KMS-11 (cell line): ENCODE measurements around the gene SPNS3.

ENCODE experiments used
- H2AFZ ChIP-seq: fragments of 200-600 bp; sonication (generic); 2 replicates; pipeline ENCODE4 v1.6.1; 2016; ENCODE audit warnings: antibody characterized with exemption, mixed run types, low read depth
- H3K27ac ChIP-seq: fragments of 200-600 bp; sonication (generic); 2 replicates; pipeline ENCODE4 v1.6.1; 2016; ENCODE audit warnings: mild to moderate bottlenecking, mixed run types
- H3K27me3 ChIP-seq: fragments of 200-600 bp; sonication (generic); 2 replicates; pipeline ENCODE4 v1.6.1; 2017; ENCODE audit warnings: mild to moderate bottlenecking, low read depth, mixed run types, moderate library complexity; ENCODE audit not compliant: insufficient read depth
- H3K36me3 ChIP-seq: fragments of 200-600 bp; sonication (generic); 2 replicates; pipeline ENCODE4 v1.6.1; 2017; ENCODE audit warnings: mild to moderate bottlenecking, mixed run types; ENCODE audit not compliant: insufficient read depth
- H3K4me1 ChIP-seq: fragments of 200-600 bp; sonication (generic); 2 replicates; pipeline ENCODE4 v1.6.1; 2016; ENCODE audit warnings: mild to moderate bottlenecking, low read depth, mixed run types; ENCODE audit not compliant: poor library complexity, severe bottlenecking
- H3K4me2 ChIP-seq: fragments of 200-600 bp; sonication (generic); 2 replicates; pipeline ENCODE4 v1.7.0; 2016; ENCODE audit warnings: mild to moderate bottlenecking, mixed run types
- H3K4me3 ChIP-seq: fragments of 200-600 bp; sonication (generic); IDR thresholded peaks from 2 replicates; pipeline ENCODE4 v1.6.1; 2017; ENCODE audit warnings: low read depth, low read length, mixed read lengths; ENCODE audit not compliant: insufficient read depth
- H3K79me2 ChIP-seq: fragments of 200-600 bp; sonication (generic); 2 replicates; pipeline ENCODE4 v1.6.1; 2016; ENCODE audit warnings: low read depth, mixed run types; ENCODE audit not compliant: insufficient read depth
- H3K9ac ChIP-seq: fragments of 200-600 bp; sonication (generic); 2 replicates; pipeline ENCODE4 v1.6.1; 2016; ENCODE audit warnings: mild to moderate bottlenecking, mixed run types
- H4K20me1 ChIP-seq: fragments of 200-600 bp; sonication (generic); 2 replicates; pipeline ENCODE4 v1.6.1; 2016; ENCODE audit warnings: mild to moderate bottlenecking, mixed run types; ENCODE audit not compliant: insufficient read depth
- TF ChIP-seq, protein P1 (sequence below): fragments of 200-600 bp; sonication (generic); conservative IDR thresholded peaks from 2 replicates; pipeline ENCODE4 v1.6.1; 2017; ENCODE audit warnings: low read depth, mild to moderate bottlenecking, antibody characterized with exemption, low read length, moderate library complexity, mixed read lengths

The SPNS3 gene

DNA sequence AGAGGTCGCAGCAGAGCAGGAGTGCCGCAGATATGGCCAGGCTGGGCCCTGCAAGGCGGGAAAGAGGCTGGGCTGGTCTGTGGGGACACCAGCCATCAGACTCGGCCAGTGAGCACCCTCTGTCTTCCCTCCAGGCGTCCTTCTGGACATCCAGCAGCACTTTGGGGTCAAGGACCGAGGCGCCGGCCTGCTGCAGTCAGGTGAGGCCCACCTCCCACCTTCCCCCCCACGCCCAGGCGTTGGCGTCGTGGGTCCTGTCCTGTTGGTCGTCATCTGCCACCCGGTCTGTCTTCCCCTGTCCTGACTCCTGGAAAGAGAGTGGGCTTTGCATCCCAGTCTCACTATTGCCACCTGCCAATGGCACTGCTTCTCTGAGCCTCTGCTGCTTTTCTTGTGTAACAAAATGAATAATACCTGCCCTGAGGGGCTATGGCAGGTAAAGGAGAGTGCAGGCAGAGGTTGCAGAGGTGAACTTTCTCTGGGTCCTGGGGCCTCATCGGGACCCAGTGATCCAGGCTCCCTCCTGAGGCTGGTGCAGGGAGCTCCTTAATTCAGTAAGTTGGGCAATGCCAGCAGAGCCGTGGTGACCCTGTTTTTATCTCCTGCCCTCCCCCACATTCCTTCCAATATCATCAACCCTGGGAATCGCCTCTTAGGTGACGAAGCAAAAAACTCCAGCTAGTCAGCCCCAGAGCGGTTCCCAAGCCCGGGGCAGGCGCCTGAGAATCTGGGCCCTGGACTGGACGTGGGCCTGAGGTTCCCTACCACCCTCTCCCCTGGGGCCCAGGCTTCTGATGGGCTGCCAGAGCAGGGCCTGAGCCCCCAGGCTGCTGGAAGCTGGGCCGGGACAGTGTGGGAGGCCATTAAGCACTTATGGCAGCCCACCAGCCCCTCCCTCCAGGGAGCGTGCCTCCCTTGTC lies 79.6 kb downstream of the SPNS3 start:
- H2AFZ ChIP-seq: no peak overlapping the region
- no peaks in the 10 kb centered on the region for H3K4me1 ChIP-seq
- no peak overlapping the region for H3K27ac ChIP-seq
- TF ChIP-seq, protein P1, sequence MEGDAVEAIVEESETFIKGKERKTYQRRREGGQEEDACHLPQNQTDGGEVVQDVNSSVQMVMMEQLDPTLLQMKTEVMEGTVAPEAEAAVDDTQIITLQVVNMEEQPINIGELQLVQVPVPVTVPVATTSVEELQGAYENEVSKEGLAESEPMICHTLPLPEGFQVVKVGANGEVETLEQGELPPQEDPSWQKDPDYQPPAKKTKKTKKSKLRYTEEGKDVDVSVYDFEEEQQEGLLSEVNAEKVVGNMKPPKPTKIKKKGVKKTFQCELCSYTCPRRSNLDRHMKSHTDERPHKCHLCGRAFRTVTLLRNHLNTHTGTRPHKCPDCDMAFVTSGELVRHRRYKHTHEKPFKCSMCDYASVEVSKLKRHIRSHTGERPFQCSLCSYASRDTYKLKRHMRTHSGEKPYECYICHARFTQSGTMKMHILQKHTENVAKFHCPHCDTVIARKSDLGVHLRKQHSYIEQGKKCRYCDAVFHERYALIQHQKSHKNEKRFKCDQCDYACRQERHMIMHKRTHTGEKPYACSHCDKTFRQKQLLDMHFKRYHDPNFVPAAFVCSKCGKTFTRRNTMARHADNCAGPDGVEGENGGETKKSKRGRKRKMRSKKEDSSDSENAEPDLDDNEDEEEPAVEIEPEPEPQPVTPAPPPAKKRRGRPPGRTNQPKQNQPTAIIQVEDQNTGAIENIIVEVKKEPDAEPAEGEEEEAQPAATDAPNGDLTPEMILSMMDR: no peak
- H3K4me3 ChIP-seq: no peak overlapping the region
- peaks cover 4% of the 10 kb centered on the region; the same call in 1 of the 2 replicates for H3K27me3 ChIP-seq
- no peak overlapping the region for H3K9ac ChIP-seq
- no peak overlapping the region for H3K4me2 ChIP-seq
- H3K36me3 ChIP-seq: no peaks in the 10 kb centered on the region
- no peaks in the 10 kb centered on the region for H4K20me1 ChIP-seq
- H3K79me2 ChIP-seq: no peaks in the 10 kb centered on the region

DNA sequence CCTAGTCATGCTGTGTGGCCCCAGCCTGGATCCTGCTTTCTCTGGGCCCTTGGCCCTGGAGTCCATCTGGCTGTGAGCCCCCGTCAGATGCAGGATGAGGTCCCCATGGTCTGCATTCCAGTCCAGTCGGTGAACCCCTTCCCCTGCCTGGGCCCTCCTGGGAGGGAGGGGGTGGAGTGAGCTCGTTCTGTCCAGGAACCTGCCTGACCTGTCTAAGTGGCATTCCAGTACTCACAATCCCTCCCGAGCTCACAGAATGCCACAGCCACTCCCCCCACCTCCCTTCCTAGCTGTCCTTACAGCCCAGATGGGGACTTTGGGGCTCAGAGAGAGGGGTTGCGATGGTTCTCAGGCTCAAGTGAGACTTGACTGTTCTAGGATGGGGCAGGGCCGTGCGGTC lies 80.5 kb downstream of the SPNS3 start:
- Histone ChIP-seq H3K4me2 (no peak overlapping the region), H3K79me2 (no peaks in the 10 kb centered on the region)
- TF ChIP-seq, protein P1: no peak

DNA sequence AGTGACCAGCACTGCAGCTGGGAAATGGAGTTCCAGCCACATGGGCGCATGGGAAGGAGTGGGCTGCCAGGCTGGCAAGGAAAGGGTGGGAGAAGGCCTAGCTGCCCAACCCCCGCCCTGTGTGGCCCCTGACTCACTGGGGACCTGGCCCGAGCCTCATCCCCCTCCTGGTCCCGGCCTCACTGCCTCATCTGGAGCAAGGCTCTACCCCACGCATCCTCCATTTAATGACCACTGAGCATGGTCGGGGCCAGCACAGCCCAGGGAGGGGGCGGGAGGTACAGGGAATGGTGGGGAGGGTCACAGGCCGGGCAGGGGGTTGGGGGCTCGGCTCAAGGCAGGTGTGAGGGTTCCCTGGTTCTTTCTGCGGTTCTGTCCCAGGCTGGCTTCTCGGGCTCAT lies 81.0 kb downstream of the SPNS3 start:
- Histone ChIP-seq H3K4me2 (no peak overlapping the region), H3K4me1 (no peaks in the 10 kb centered on the region)

More for the DNA sequence above, 80.5 kb downstream of the SPNS3 start:
- Histone ChIP-seq H3K4me1 (no peaks in the 10 kb centered on the region), H3K4me3 (no peak overlapping the region), H3K9ac (no peak overlapping the region), H2AFZ (no peak overlapping the region), H3K27me3 (peaks cover 4% of the 10 kb centered on the region; the same call in 1 of the 2 replicates), H4K20me1 (no peaks in the 10 kb centered on the region), H3K36me3 (no peaks in the 10 kb centered on the region), H3K27ac (no peak overlapping the region)

DNA sequence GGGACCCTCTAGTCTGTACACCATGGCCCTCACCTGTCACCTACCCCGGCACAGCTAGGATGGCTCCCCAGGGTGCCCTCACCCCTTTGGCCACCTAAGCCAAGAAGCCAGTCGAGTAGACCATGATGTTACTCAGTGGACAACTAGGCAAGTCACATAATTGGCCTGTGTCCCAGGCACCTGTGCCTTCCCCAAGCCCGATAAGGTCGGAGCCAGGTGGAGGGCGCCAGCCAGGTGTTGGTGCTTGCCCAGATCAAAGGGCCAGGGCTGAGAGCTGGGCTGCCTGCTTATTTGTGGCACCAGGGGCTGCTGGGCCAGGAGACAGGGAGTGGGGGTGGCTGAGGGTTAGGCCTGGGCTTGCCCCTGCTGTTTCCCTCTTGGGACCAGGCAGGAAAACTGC lies 81.8 kb downstream of the SPNS3 start:
- no peak overlapping the region for H3K4me3 ChIP-seq
- H3K27me3 ChIP-seq: peaks cover 4% of the 10 kb centered on the region; the same call in 1 of the 2 replicates
- TF ChIP-seq, protein P1: no peak
- no peaks in the 10 kb centered on the region for H3K79me2 ChIP-seq
- H3K4me2 ChIP-seq: no peak overlapping the region
- H3K36me3 ChIP-seq: no peaks in the 10 kb centered on the region
- H3K4me1 ChIP-seq: no peaks in the 10 kb centered on the region
- H3K27ac ChIP-seq: no peak overlapping the region
- no peak overlapping the region for H2AFZ ChIP-seq
- H4K20me1 ChIP-seq: no peaks in the 10 kb centered on the region
- H3K9ac ChIP-seq: no peak overlapping the region

More for the DNA sequence above, 81.0 kb downstream of the SPNS3 start:
- Histone ChIP-seq H3K79me2 (no peaks in the 10 kb centered on the region), H3K4me3 (no peak overlapping the region), H4K20me1 (no peaks in the 10 kb centered on the region), H3K9ac (no peak overlapping the region), H3K27me3 (peaks cover 4% of the 10 kb centered on the region; the same call in 1 of the 2 replicates), H2AFZ (no peak overlapping the region), H3K36me3 (no peaks in the 10 kb centered on the region), H3K27ac (no peak overlapping the region)
- TF ChIP-seq, protein P1: no peak
